Activated CD8-positive, alpha-beta memory T cell treated with anti-CD3 and anti-CD28 coated beads for 4 hours (primary cell): ENCODE data around the gene LEUTX.

Experiments used
- DNase-seq, 2 donors: peaks; one replicate each; pipeline ENCODE4 v3.0.0-alpha.2; 2020; ENCODE audit warnings: low read depth in 2 of 2

Gene LEUTX

GRCh38 chr19:39824143-39825092 is 45.8 kb downstream of the LEUTX start:
- DNase-seq = peak; percentile 64 to 72

- no peak for DNase-seq
Observed at GRCh38 chr19:39825093-39825463, 46.4 kb downstream of the LEUTX start.

GRCh38 chr19:39825531-39826076 is 47.0 kb downstream of the LEUTX start:
- DNase-seq = no peak

GRCh38 chr19:39826311-39826945 is 47.8 kb downstream of the LEUTX start:
- no peak for DNase-seq

- DNase-seq = no peak
Observed at GRCh38 chr19:39827216-39827615, 48.6 kb downstream of the LEUTX start.

GRCh38 chr19:39828015-39828653 is 49.5 kb downstream of the LEUTX start:
- DNase-seq = no peak

- no peak for DNase-seq
Observed at GRCh38 chr19:39828654-39829032, 50.0 kb downstream of the LEUTX start.

GRCh38 chr19:39829702-39830275 is 51.1 kb downstream of the LEUTX start:
- DNase-seq = no peak

- DNase-seq = no peak
Observed at GRCh38 chr19:39830406-39830805, 51.8 kb downstream of the LEUTX start.

GRCh38 chr19:39830847-39831246 is 52.2 kb downstream of the LEUTX start:
- no peak for DNase-seq

- DNase-seq = no peak
Observed at GRCh38 chr19:39831679-39832078, 53.0 kb downstream of the LEUTX start.

- DNase-seq = no peak
Observed at GRCh38 chr19:39832341-39833083, 53.9 kb downstream of the LEUTX start.

GRCh38 chr19:39833160-39833463 is 54.5 kb downstream of the LEUTX start:
- no peak for DNase-seq

GRCh38 chr19:39833464-39834286 is 55.0 kb downstream of the LEUTX start, which contains the start of gene DYRK1B:
DYRK1B (minus strand) TSS chr19:39834162; CDS start chr19:39831867, 2,295 bp downstream.
- peak; percentile 94 to 96 for DNase-seq

GRCh38 chr19:39834287-39834841 is 55.7 kb downstream of the LEUTX start:
- DNase-seq = no peak
